ENCODE results near the gene FITM2.

FITM2 gene

GRCh38 chr20:44309763-44310663 lies 989 bp downstream of the FITM2 start:
- TF ChIP-seq CTCF (IDR thresholded peaks at IDR 0.05; ENCODE audit: low read depth, low read length, missing control alignments), result no peak
- peak overlapping the region; percentile 97 for H3K4me3 ChIP-seq (ENCODE audit: low read depth, low read length)
- in situ Hi-C loops (cut with HindIII; ENCODE audit: low pct_ligation_motif_present, low sequenced_read_pairs), result no loop called here
- DNase-seq, result peak; percentile 16
- H3K36me3 ChIP-seq (replicated peaks), result no peaks in the 10 kb centered on the region
- H3K27ac ChIP-seq, result no peak overlapping the region
- H3K27me3 ChIP-seq (replicated peaks), result no peaks in the 10 kb centered on the region

GRCh38 chr20:44306927-44307326 lies 4.1 kb downstream of the FITM2 start:
- in situ Hi-C loops (cut with HindIII; ENCODE audit: low pct_ligation_motif_present, low sequenced_read_pairs), result no loop called here

GRCh38 chr20:44304383-44304782 lies 6.6 kb downstream of the FITM2 start:
- Histone ChIP-seq H3K4me3 (ENCODE audit: low read depth, low read length) (no peak overlapping the region), H3K27me3 (replicated peaks) (no peaks in the 10 kb centered on the region), H3K27ac (no peak overlapping the region), H3K36me3 (replicated peaks) (no peaks in the 10 kb centered on the region)
- DNase-seq, result no peak
- no peak for TF ChIP-seq CTCF (IDR thresholded peaks at IDR 0.05; ENCODE audit: low read depth, low read length, missing control alignments)
- in situ Hi-C loops (cut with HindIII; ENCODE audit: low pct_ligation_motif_present, low sequenced_read_pairs), result no loop called here

More at GRCh38 chr20:44306927-44307326, 4.1 kb downstream of the FITM2 start:
- no peak for DNase-seq
- H3K36me3 ChIP-seq (replicated peaks), result no peaks in the 10 kb centered on the region
- H3K4me3 ChIP-seq (ENCODE audit: low read depth, low read length), result no peak overlapping the region
- no peak overlapping the region for H3K27ac ChIP-seq
- H3K27me3 ChIP-seq (replicated peaks), result no peaks in the 10 kb centered on the region
- TF ChIP-seq CTCF (IDR thresholded peaks at IDR 0.05; ENCODE audit: low read depth, low read length, missing control alignments), result no peak

- no peaks in the 10 kb centered on the region for H3K27me3 ChIP-seq (replicated peaks)
- in situ Hi-C loops (cut with HindIII; ENCODE audit: low pct_ligation_motif_present, low sequenced_read_pairs), result no loop called here
- H3K27ac ChIP-seq, result no peak overlapping the region
- no peak for TF ChIP-seq CTCF (IDR thresholded peaks at IDR 0.05; ENCODE audit: low read depth, low read length, missing control alignments)
- DNase-seq, result no peak
- H3K4me3 ChIP-seq (ENCODE audit: low read depth, low read length), result no peak overlapping the region
- no peaks in the 10 kb centered on the region for H3K36me3 ChIP-seq (replicated peaks)
Observed at GRCh38 chr20:44302736-44303135, 8.3 kb downstream of the FITM2 start.

GRCh38 chr20:44302026-44302669 lies 8.9 kb downstream of the FITM2 start:
- in situ Hi-C loops (cut with HindIII; ENCODE audit: low pct_ligation_motif_present, low sequenced_read_pairs), result no loop called here
- no peak for TF ChIP-seq CTCF (IDR thresholded peaks at IDR 0.05; ENCODE audit: low read depth, low read length, missing control alignments)
- H3K27ac ChIP-seq, result no peak overlapping the region
- H3K4me3 ChIP-seq (ENCODE audit: low read depth, low read length), result no peak overlapping the region
- no peaks in the 10 kb centered on the region for H3K27me3 ChIP-seq (replicated peaks)
- H3K36me3 ChIP-seq (replicated peaks), result no peaks in the 10 kb centered on the region
- no peak for DNase-seq
